GM21723 (cell line): ENCODE measurements around the gene TNS2.
"Not testable (repeated sequence)": the region's sequence is repeated elsewhere in the genome, so short reads cannot be mapped to it uniquely, and the experiment has no call there.

Source experiments
- ATAC-seq: cut with Tn5 transposase; IDR thresholded peaks from one replicate; pipeline ENCODE4 v1.9.1; 2021; ENCODE audit warnings: mild to moderate bottlenecking, moderate library complexity; ENCODE audit not compliant: unreplicated experiment

TNS2 gene

GRCh38 chr12:53049571-53050318 lies at the start of gene TNS2:
TNS2 (plus strand) TSS chr12:53050065; CDS start chr12:53050186, 121 bp downstream.
- no peak for ATAC-seq

DNA sequence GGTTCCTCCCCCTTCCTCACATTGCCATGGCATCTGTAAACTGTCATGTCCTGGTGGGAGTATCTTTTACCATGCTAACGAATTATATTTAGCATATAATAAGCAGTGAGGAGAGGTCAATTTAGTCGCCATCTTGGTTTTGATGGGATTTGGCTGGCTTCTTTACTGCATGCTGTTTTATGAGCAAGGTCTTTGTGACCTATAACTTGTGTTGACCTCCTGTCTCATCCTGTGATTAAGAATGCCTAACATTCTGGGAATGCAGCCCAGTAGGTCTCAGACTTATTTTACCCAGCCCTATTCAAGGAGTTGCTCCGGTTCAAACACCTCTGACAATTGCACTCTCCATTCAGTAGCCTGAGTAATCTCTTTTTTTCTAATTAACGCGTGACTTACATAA lies 45.7 kb upstream of the TNS2 start:
- no peak for ATAC-seq

DNA sequence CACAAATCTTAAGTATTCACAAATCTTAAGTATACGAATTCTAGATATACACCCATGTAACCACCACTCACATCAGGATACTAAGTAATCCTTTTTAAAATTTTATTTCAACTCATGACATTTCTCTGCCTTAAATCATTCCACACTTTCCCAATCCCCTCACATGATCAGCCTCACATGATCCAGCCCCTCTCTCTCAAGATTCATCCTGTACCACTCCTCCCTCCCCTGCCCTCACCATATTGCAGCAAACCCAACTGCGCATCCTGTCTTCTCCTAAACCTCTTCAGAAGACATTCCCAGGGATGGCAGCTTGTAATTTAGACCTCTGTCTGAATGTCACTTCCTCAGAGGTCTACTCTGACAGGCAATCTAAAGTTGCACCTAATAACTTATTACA lies 45.3 kb upstream of the TNS2 start:
- no peak for ATAC-seq

DNA sequence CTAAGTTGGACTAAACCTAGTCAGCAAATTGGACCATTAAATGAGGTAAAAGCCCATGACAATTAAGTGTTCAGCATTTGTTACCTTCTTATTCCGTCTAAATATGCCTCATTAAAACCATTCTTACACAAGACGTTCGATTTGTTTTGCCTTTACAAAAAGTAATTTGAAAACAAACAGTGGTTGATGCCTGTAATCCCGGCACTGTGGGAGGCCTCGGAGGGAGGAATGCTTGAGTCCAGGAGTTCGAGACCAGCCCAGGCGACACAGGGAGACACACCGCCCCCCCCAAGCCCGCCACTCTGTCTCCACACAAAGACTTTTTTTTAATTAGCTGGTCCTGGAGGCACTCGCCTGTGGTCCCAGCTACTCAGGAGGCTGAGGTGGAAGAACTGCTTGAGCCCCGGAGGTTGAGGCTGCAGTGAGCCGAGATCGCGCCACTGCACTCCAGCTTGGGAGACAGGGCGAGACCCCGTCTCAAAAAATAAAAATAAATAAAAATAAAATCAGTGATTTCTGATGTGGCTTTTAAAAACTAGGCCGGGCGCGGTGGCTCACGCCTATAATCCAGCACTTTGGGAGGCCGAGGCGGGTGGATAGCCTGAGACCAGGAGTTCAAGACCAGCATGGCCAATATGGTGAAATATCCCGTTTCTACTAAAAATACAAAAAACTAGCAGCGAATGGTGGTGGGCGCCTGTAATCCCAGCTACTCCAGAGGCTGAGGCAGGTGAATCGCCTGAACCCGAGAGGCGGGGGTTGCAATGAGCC lies 44.5 kb upstream of the TNS2 start:
- peak; percentile 3 for ATAC-seq

DNA sequence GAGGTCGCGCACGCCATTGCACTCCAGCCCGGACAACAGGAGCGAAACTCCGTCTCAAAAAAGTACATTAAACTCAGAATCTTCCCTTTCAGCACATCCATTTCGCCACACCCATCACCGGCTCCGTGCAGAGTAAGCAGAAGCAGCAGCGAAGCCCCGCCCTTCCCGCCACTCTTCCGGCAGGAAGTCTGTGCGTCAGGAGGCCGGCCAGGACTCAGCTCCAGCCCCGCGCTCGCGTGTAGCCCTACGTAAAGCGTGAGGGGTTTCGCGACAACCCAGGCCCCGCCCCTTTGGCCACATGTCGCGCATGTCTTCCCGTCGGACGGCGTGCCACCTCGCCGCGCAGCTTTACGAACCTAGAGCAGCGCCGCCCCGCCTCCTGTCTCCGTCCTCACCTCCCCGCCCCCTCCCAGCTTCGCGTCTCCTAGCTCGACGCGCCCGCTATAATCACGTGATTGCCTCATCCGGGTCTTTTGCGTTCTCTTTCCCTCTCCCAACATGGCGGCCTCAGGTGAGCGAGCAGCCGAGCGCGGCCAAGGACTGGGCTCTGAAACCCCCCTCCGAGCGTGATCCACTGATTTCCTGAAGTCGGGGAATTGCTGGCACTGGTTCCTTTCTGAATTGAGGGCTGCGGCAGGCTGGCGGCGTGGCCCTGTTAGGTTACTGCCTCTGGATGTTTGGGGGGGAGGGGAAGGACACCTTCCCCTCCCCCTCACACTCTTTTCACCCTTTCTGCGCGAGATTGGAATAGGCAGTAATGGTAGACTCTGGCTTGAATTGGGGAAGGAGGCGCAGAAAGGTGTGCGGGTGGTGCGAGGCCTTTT lies 43.7 kb upstream of the TNS2 start, which contains the start of gene EIF4B:
Gene EIF4B, plus strand, starts transcription at position 471 of the 824 bp plus-strand sequence. Its CDS starts 28 bp downstream, at position 499.
- peak; percentile 94 for ATAC-seq

DNA sequence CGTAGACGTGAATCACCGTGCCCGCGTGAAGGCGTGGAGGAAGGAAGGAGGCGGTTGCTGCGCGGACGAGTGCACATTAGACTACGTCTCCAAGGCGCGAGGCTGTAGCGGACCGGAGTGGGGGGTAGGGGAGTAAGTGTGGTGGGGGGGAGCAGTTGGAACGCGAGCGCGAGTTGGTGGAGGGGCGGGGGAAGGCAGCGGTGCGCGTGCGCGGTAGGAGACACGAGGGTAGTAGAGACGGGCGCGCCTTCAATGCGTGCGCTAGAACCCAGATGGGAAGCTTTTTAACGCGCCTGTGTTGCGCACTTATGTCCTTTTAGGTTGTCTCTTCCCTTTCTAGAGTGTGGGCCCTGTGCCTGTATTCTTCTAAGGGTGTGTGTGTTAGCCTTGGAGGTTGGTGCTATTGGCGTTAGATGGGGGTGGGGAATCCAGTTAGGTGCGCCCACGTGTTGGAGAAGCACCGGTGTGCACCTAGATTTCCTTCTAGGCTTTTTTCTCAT lies 43.0 kb upstream of the TNS2 start:
- peak; percentile 29 for ATAC-seq

- no peak for ATAC-seq
Observed at GRCh38 chr12:53007343-53007742, 42.5 kb upstream of the TNS2 start.

GRCh38 chr12:53008760-53009159 lies 41.1 kb upstream of the TNS2 start:
- not testable (repeated sequence) for ATAC-seq

GRCh38 chr12:53010955-53011354 lies 38.9 kb upstream of the TNS2 start:
- ATAC-seq = no peak

GRCh38 chr12:53011889-53012288 lies 38.0 kb upstream of the TNS2 start:
- ATAC-seq = no peak

- ATAC-seq = no peak
Observed at GRCh38 chr12:53012928-53013327, 36.9 kb upstream of the TNS2 start.

GRCh38 chr12:53014709-53015108 lies 35.2 kb upstream of the TNS2 start:
- no peak for ATAC-seq

DNA sequence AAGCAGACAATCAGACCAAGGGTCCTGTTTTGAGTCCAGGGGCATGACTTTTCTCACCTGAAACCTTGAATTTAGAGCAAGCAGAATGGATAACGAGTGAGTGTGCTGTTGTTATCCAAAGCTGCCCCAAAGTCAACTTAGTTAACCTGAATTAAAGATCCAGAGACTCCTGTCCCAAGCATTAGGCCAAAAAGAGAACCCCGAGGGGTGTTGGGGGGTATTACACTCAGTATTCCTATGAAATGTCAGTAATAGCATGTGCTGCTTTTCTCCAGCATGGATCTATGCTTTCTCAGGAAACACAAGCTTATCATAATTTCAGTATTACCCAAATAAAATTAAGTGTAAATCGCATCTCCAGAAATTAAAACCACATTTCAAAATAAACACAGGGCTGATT lies 24.6 kb upstream of the TNS2 start:
- no peak for ATAC-seq

- ATAC-seq = not testable (repeated sequence)
Observed at GRCh38 chr12:53027014-53027413, 22.9 kb upstream of the TNS2 start.

GRCh38 chr12:53031616-53032015 lies 18.2 kb upstream of the TNS2 start:
- ATAC-seq = no peak

DNA sequence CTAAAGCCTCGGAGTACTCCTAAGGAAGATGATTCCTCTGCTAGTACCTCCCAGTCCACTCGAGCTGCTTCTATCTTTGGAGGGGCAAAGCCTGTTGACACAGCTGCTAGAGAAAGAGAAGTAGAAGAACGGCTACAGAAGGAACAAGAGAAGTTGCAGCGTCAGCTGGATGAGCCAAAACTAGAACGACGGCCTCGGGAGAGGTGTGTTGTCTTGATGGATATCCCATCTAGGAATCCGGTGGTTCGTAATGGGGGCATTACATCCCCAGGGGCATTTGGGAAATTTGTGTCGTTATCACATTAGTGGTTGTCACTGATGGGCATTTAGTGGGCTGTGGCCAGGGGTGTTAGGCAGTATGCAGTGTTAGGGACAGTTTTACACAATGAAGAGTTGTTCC lies 16.0 kb upstream of the TNS2 start:
- ATAC-seq = not testable (repeated sequence)

GRCh38 chr12:53034459-53034858 lies 15.4 kb upstream of the TNS2 start:
- no peak for ATAC-seq

- ATAC-seq = no peak
Observed at GRCh38 chr12:53036802-53037201, 13.1 kb upstream of the TNS2 start.

DNA sequence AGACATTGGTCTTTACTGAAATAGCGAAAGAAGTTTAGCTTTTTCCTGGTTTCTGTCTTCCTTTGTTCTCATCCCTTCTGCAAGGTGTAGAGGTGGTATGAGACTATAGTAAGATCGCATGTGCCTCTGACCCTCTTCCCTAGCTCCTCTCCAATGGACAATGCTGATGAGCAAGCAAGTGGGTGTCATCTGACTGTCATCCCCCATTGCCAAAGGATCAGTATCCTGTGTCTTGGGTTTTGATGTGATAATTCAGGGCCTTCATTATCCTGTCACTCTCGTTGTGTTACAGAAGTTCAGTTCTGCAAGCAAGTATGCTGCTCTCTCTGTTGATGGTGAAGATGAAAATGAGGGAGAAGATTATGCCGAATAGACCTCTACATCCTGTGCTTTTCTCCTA lies 10.0 kb upstream of the TNS2 start:
- no peak for ATAC-seq

GRCh38 chr12:53042607-53043454 lies 7.0 kb upstream of the TNS2 start:
- no peak for ATAC-seq
